ENCODE results near the gene UCK1.

DNA sequence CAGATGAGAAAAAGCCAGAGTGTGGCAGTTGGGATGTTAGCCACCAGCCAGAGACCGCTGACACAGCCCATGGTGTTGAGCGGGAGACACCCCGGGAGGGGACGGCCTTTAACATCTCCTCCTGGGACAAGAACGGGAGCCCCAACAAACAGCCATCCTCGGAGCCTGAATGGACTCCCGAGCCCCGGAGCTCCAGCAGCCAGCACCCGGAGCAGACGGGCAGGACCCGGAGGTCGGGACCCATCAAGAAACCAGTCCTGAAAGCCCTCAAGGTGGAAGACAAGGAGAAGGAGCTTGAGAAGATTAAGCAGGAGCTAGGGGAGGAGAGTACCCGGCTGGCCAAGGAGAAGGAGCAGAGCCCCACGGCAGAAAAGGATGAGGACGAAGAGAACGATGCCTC lies 56.4 kb downstream of the UCK1 start:
- TF ChIP-seq, protein P1, sequence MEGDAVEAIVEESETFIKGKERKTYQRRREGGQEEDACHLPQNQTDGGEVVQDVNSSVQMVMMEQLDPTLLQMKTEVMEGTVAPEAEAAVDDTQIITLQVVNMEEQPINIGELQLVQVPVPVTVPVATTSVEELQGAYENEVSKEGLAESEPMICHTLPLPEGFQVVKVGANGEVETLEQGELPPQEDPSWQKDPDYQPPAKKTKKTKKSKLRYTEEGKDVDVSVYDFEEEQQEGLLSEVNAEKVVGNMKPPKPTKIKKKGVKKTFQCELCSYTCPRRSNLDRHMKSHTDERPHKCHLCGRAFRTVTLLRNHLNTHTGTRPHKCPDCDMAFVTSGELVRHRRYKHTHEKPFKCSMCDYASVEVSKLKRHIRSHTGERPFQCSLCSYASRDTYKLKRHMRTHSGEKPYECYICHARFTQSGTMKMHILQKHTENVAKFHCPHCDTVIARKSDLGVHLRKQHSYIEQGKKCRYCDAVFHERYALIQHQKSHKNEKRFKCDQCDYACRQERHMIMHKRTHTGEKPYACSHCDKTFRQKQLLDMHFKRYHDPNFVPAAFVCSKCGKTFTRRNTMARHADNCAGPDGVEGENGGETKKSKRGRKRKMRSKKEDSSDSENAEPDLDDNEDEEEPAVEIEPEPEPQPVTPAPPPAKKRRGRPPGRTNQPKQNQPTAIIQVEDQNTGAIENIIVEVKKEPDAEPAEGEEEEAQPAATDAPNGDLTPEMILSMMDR (IDR thresholded peaks at IDR 0.05), result no peak
- no peak for TF ChIP-seq POLR2A (IDR thresholded peaks at IDR 0.05)
